ENCODE measurements around the gene SMCO2.

Gene SMCO2

GRCh38 chr12:27451036-27451825, 4.7 kb downstream of the SMCO2 start:
- Histone ChIP-seq H3K4me1 (peaks cover 14% of the 10 kb centered on the region; the same call in 1 of the 2 replicates), H3K9me3 (peaks cover 9% of the 10 kb centered on the region), H3K4me3 (no peak overlapping the region), H3K27ac (no peak overlapping the region), H3K36me3 (no peaks in the 10 kb centered on the region), H4K20me1 (no peaks in the 10 kb centered on the region), H3K4me2 (peak overlapping the region; percentile 23; the same call in 1 of the 2 replicates), H3K9ac (no peak overlapping the region), H3K27me3 (no peaks in the 10 kb centered on the region)
- no peak for TF ChIP-seq Cebpa-rat (IDR thresholded peaks at IDR 0.05)

- Histone ChIP-seq H3K27me3 (no peaks in the 10 kb centered on the region), H3K4me3 (no peak overlapping the region), H3K4me1 (peaks cover 8% of the 10 kb centered on the region; the same call in 1 of the 2 replicates), H3K4me2 (no peak overlapping the region), H3K9me3 (no peaks in the 10 kb centered on the region; the same call in 1 of the 2 replicates), H3K36me3 (no peaks in the 10 kb centered on the region), H4K20me1 (no peaks in the 10 kb centered on the region), H3K27ac (no peak overlapping the region), H3K9ac (no peak overlapping the region)
- no peak for TF ChIP-seq Cebpa-rat (IDR thresholded peaks at IDR 0.05)
Measured at GRCh38 chr12:27453421-27453820, 6.9 kb downstream of the SMCO2 start.

- Histone ChIP-seq H3K4me3 (no peak overlapping the region), H3K27ac (no peak overlapping the region), H3K4me1 (peaks cover 23% of the 10 kb centered on the region), H3K36me3 (no peaks in the 10 kb centered on the region), H4K20me1 (no peaks in the 10 kb centered on the region), H3K9ac (no peak overlapping the region), H3K9me3 (no peaks in the 10 kb centered on the region; the same call in 1 of the 2 replicates), H3K4me2 (no peak overlapping the region), H3K27me3 (no peaks in the 10 kb centered on the region)
- TF ChIP-seq Cebpa-rat (IDR thresholded peaks at IDR 0.05): 0 out of 2 replicates have a peak, but pooled peaks have one; percentile 11
Measured at GRCh38 chr12:27455589-27455988, 9.1 kb downstream of the SMCO2 start.

DNA sequence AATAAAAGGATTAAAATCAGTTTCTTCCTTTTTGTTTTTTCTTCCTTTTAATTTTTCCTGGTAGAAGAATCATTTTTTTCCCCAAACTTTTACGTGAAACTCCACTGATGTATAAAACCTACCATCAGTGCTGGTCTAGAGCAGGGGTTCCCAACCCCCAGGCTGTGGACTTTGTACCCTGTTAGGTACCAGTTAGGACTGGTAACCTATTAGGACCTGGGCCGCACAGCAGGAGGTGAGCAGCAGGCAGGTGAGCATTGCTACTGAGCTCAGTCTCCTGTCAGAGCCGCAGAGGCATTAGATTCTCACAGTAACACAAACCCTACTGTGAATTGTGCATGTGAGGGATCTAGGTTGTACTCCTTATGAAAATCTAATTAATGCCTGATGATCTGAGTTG, 10.1 kb downstream of the SMCO2 start:
- H4K20me1 ChIP-seq: no peaks in the 10 kb centered on the region
- no peaks in the 10 kb centered on the region; the same call in 1 of the 2 replicates for H3K9me3 ChIP-seq
- no peak overlapping the region for H3K4me3 ChIP-seq
- H3K9ac ChIP-seq: no peak overlapping the region
- H3K27me3 ChIP-seq: no peaks in the 10 kb centered on the region
- H3K4me2 ChIP-seq: no peak overlapping the region
- no peak overlapping the region for H3K27ac ChIP-seq
- no peak for TF ChIP-seq Cebpa-rat (IDR thresholded peaks at IDR 0.05)
- H3K4me1 ChIP-seq: peaks cover 25% of the 10 kb centered on the region
- H3K36me3 ChIP-seq: no peaks in the 10 kb centered on the region

GRCh38 chr12:27460471-27460978, 14.0 kb downstream of the SMCO2 start:
- TF ChIP-seq Cebpa-rat (IDR thresholded peaks at IDR 0.05): no peak
- no peaks in the 10 kb centered on the region for H3K9me3 ChIP-seq
- H3K4me1 ChIP-seq: peaks cover 54% of the 10 kb centered on the region
- H3K4me3 ChIP-seq: peak overlapping the region; percentile 35; the same call in 1 of the 2 replicates
- no peaks in the 10 kb centered on the region for H3K36me3 ChIP-seq
- H3K4me2 ChIP-seq: peak overlapping the region; percentile 88
- no peak overlapping the region for H3K9ac ChIP-seq
- no peaks in the 10 kb centered on the region for H4K20me1 ChIP-seq
- H3K27ac ChIP-seq: no peak overlapping the region
- no peaks in the 10 kb centered on the region for H3K27me3 ChIP-seq

DNA sequence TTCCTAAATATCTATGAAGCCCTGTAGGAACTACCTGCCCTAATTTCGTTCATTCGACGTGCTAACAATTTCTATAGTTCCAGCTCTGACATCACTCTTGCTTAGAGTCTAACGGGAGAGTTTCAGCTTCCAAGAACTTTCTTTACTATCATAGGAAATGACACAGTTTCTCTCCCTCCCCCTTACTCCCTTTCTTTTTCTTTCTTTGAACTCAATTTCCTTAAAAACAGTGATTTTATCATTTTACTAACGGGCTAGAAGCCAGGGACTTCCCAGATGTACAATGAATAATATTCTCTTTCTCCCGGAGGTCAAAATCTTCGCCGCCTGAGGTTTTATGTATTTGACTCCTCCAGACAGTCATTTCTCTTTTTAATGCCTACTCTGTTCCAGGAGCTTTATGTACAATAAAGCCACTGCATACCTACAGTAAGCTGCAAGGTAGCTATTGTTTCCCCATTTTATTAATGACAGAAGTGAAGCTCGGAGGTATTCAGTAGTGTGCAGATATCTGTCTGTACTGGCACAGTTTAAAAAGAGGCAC, 15.7 kb downstream of the SMCO2 start:
- Histone ChIP-seq H3K9ac (no peak overlapping the region), H3K27me3 (no peaks in the 10 kb centered on the region), H3K27ac (no peak overlapping the region), H3K4me2 (peak overlapping the region; percentile 88), H3K4me3 (no peak overlapping the region), H3K36me3 (no peaks in the 10 kb centered on the region), H3K4me1 (peaks cover 65% of the 10 kb centered on the region), H3K9me3 (no peaks in the 10 kb centered on the region), H4K20me1 (no peaks in the 10 kb centered on the region)
- no peak for TF ChIP-seq Cebpa-rat (IDR thresholded peaks at IDR 0.05)

GRCh38 chr12:27462851-27463250, 16.3 kb downstream of the SMCO2 start:
- no peak overlapping the region for H3K4me3 ChIP-seq
- H3K4me2 ChIP-seq: peak overlapping the region; percentile 88
- peaks cover 72% of the 10 kb centered on the region for H3K4me1 ChIP-seq
- TF ChIP-seq Cebpa-rat (IDR thresholded peaks at IDR 0.05): no peak
- no peak overlapping the region for H3K27ac ChIP-seq
- no peaks in the 10 kb centered on the region for H3K36me3 ChIP-seq
- no peaks in the 10 kb centered on the region for H4K20me1 ChIP-seq
- no peak overlapping the region for H3K9ac ChIP-seq
- no peaks in the 10 kb centered on the region for H3K9me3 ChIP-seq
- no peaks in the 10 kb centered on the region for H3K27me3 ChIP-seq

DNA sequence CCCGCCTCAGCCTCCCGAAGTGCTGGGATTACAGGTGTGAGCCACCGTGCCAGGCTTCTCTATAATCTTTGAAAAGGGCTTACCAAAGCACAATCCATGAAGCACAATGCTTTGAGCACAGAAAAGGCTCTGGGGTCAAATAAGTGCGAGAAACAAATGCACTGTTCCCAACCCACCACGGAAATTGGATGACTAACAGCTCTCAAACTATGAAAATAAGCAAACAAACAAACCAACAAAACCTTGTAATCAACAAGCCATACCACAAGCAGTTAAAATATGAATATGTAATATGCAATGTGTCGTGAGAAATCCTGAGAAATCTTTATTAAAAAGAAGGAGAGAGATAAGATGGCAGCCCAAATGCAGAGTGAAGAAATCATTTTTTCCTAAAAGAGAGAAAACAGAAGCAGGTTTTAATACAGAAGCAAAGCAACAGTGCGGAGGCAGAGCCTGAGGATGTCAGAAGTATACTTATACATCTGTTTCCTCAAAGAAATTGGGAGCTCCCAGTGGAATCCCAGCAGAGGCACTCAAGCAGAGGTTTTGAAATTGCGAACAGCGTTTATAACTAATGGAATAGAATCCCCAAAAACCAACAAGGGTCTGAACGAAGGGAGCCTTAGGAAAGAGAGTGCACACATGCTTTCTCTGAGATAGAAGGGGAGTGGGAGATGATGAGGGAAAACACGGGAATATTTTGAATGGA, 17.1 kb downstream of the SMCO2 start:
- Histone ChIP-seq H3K9ac (no peak overlapping the region), H3K4me2 (peak overlapping the region; percentile 88), H3K9me3 (no peaks in the 10 kb centered on the region), H4K20me1 (no peaks in the 10 kb centered on the region), H3K27me3 (no peaks in the 10 kb centered on the region), H3K4me3 (no peak overlapping the region), H3K4me1 (peaks cover 80% of the 10 kb centered on the region), H3K27ac (no peak overlapping the region), H3K36me3 (no peaks in the 10 kb centered on the region)
- TF ChIP-seq Cebpa-rat (IDR thresholded peaks at IDR 0.05): no peak

- Histone ChIP-seq H3K36me3 (no peaks in the 10 kb centered on the region), H3K4me3 (no peak overlapping the region), H3K27ac (no peak overlapping the region), H3K9me3 (no peaks in the 10 kb centered on the region), H4K20me1 (no peaks in the 10 kb centered on the region), H3K4me2 (peak overlapping the region; percentile 88), H3K9ac (no peak overlapping the region), H3K27me3 (no peaks in the 10 kb centered on the region), H3K4me1 (peaks cover 84% of the 10 kb centered on the region)
- no peak for TF ChIP-seq Cebpa-rat (IDR thresholded peaks at IDR 0.05)
Measured at GRCh38 chr12:27464220-27464554, 17.7 kb downstream of the SMCO2 start.

- Histone ChIP-seq H3K27me3 (no peaks in the 10 kb centered on the region), H3K4me1 (peaks cover 84% of the 10 kb centered on the region), H3K4me3 (no peak overlapping the region), H3K9ac (no peak overlapping the region), H3K9me3 (no peaks in the 10 kb centered on the region), H3K4me2 (peak overlapping the region; percentile 81), H3K36me3 (no peaks in the 10 kb centered on the region), H3K27ac (no peak overlapping the region), H4K20me1 (no peaks in the 10 kb centered on the region)
- TF ChIP-seq Cebpa-rat (IDR thresholded peaks at IDR 0.05): no peak
Measured at GRCh38 chr12:27467641-27468040, 21.1 kb downstream of the SMCO2 start.
